H7 (cell line): ENCODE data around the gene KCND1. TPM values are rescaled to one million over a fixed set of nuclear protein-coding genes. Genes with fewer than 3 reads are reported as not detected.

Experiments
- DNase-seq: peaks from one replicate; pipeline ENCODE4 v3.0.0; 2012
- H3K27me3 ChIP-seq: 2 replicates; pipeline ENCODE4 v1.6.0; 2011; ENCODE audit warnings: mild to moderate bottlenecking, low read length; ENCODE audit not compliant: control insufficient read depth, insufficient read depth
- H3K36me3 ChIP-seq: replicated peaks from 2 replicates; pipeline ENCODE4 v1.5.1; 2011; ENCODE audit warnings: low read length; ENCODE audit not compliant: control insufficient read depth, insufficient read depth
- H3K4me3 ChIP-seq: 2 replicates; pipeline ENCODE4 v1.5.1; 2011; ENCODE audit warnings: low read depth, mild to moderate bottlenecking, control low read depth, low read length, moderate library complexity; ENCODE audit not compliant: insufficient read depth
- total RNA-seq: library from RNA; depleted of rRNA; stranded (reverse); fragments of >200 nt; shearing (Covaris generic); gene quantifications from 2 replicates; pipeline ENCODE4 v1.2.3, GENCODE V29; 2014

Gene KCND1
- total RNA-seq, 1 experiment from 2014 or later, result 0.76 TPM

- DNase-seq, result peak; percentile 75
- Histone ChIP-seq H3K4me3 (no peak overlapping the region), H3K27me3 (no peaks in the 10 kb centered on the region), H3K36me3 (peaks cover 9% of the 10 kb centered on the region)
Observed at GRCh38 chrX:48937054-48937907, 34.4 kb downstream of the KCND1 start.

GRCh38 chrX:48936429-48937053 is 35.1 kb downstream of the KCND1 start:
- Histone ChIP-seq H3K27me3 (no peaks in the 10 kb centered on the region), H3K4me3 (no peak overlapping the region), H3K36me3 (peaks cover 9% of the 10 kb centered on the region)
- DNase-seq, result no peak

GRCh38 chrX:48935301-48935670 is 36.4 kb downstream of the KCND1 start:
- Histone ChIP-seq H3K36me3 (peaks cover 9% of the 10 kb centered on the region), H3K4me3 (no peak overlapping the region), H3K27me3 (no peaks in the 10 kb centered on the region)
- DNase-seq, result no peak

GRCh38 chrX:48934581-48935300 is 36.9 kb downstream of the KCND1 start:
- peaks cover 6% of the 10 kb centered on the region for H3K36me3 ChIP-seq
- DNase-seq, result no peak
- H3K4me3 ChIP-seq, result no peak overlapping the region
- H3K27me3 ChIP-seq, result no peaks in the 10 kb centered on the region

- Histone ChIP-seq H3K4me3 (no peak overlapping the region), H3K27me3 (no peaks in the 10 kb centered on the region), H3K36me3 (peaks cover 6% of the 10 kb centered on the region)
- no peak for DNase-seq
Observed at GRCh38 chrX:48933757-48934156, 37.9 kb downstream of the KCND1 start.

GRCh38 chrX:48927736-48928382 is 43.8 kb downstream of the KCND1 start:
- Histone ChIP-seq H3K27me3 (no peaks in the 10 kb centered on the region), H3K4me3 (no peak overlapping the region), H3K36me3 (peaks cover 12% of the 10 kb centered on the region)
- peak; percentile 74 for DNase-seq

GRCh38 chrX:48927123-48927522 is 44.5 kb downstream of the KCND1 start:
- peak; percentile 84 for DNase-seq
- peak overlapping the region; percentile 4; the same call in 1 of the 2 replicates for H3K4me3 ChIP-seq

GRCh38 chrX:48924270-48924669 is 47.4 kb downstream of the KCND1 start:
- DNase-seq, result no peak
- peaks cover 11% of the 10 kb centered on the region for H3K36me3 ChIP-seq
- H3K27me3 ChIP-seq, result no peaks in the 10 kb centered on the region
- no peak overlapping the region for H3K4me3 ChIP-seq

More at GRCh38 chrX:48927123-48927522, 44.5 kb downstream of the KCND1 start:
- H3K27me3 ChIP-seq, result no peaks in the 10 kb centered on the region
- peaks cover 11% of the 10 kb centered on the region for H3K36me3 ChIP-seq

- DNase-seq, result no peak
Observed at GRCh38 chrX:48923771-48924170, 47.9 kb downstream of the KCND1 start.

GRCh38 chrX:48920718-48921104 is 50.9 kb downstream of the KCND1 start:
- peak; percentile 51 for DNase-seq
- Histone ChIP-seq H3K4me3 (no peak overlapping the region), H3K27me3 (no peaks in the 10 kb centered on the region), H3K36me3 (peaks cover 22% of the 10 kb centered on the region)

More at GRCh38 chrX:48923771-48924170, 47.9 kb downstream of the KCND1 start:
- no peaks in the 10 kb centered on the region for H3K27me3 ChIP-seq
- no peak overlapping the region for H3K4me3 ChIP-seq
- peaks cover 11% of the 10 kb centered on the region for H3K36me3 ChIP-seq

GRCh38 chrX:48919947-48920717 is 51.5 kb downstream of the KCND1 start:
- Histone ChIP-seq H3K36me3 (peaks cover 25% of the 10 kb centered on the region), H3K27me3 (no peaks in the 10 kb centered on the region), H3K4me3 (peak overlapping the region; percentile 59; the same call in 1 of the 2 replicates)
- no peak for DNase-seq

- H3K4me3 ChIP-seq, result peak overlapping the region; percentile 59
- peak; percentile 77 for DNase-seq
- H3K27me3 ChIP-seq, result no peaks in the 10 kb centered on the region
- H3K36me3 ChIP-seq, result peaks cover 30% of the 10 kb centered on the region
Observed at GRCh38 chrX:48919360-48919841, 52.2 kb downstream of the KCND1 start.

GRCh38 chrX:48918643-48919340 is 52.9 kb downstream of the KCND1 start, which contains the start of gene PIM2:
Gene PIM2, minus strand, starts transcription at chrX:48919024. Its CDS starts 190 bp downstream, at chrX:48918834.
- Histone ChIP-seq H3K27me3 (no peaks in the 10 kb centered on the region), H3K36me3 (peaks cover 33% of the 10 kb centered on the region), H3K4me3 (peak within 1 kb of the TSS; percentile 87)
- peak; percentile 97 for DNase-seq
